Activated B cell treated with CpG ODN at 0.5 μM for 24 hours (primary cell): ENCODE data around the gene DMRT1. TPM values are rescaled to one million over a fixed set of nuclear protein-coding genes. Genes with fewer than 3 reads are reported as not detected.

ENCODE experiments used
- ATAC-seq: fragments of 200-7000 bp; cut with Tn5 transposase; one replicate; pipeline ENCODE4 v1.10.0; 2021; ENCODE audit warnings: low read depth, mild to moderate bottlenecking, moderate library complexity
- CTCF ChIA-PET: fragments of 350-600 bp; sonication (Branson Sonifier 250); formaldehyde crosslinking; loops from one replicate; lab custom pipeline; 2021; ENCODE audit warnings: antibody characterized with exemption; lab: Charles Lee
- POLR2A ChIA-PET: fragments of 350-600 bp; sonication (Branson Sonifier 250); formaldehyde crosslinking; loops from one replicate; lab custom pipeline; 2021; ENCODE audit warnings: antibody characterized with exemption; lab: Charles Lee
- DNase-seq: peaks from one replicate; pipeline ENCODE4 v3.0.0; 2022
- H3K27ac Mint-ChIP-seq: one replicate; pipeline ENCODE4 v1.8.0; 2020; ENCODE audit warnings: mixed read lengths
- H3K27me3 Mint-ChIP-seq: one replicate; pipeline ENCODE4 v1.8.0; 2021; ENCODE audit warnings: mixed read lengths
- H3K36me3 Mint-ChIP-seq: one replicate; pipeline ENCODE4 v1.8.0; 2021; ENCODE audit warnings: low read depth, mixed read lengths
- H3K4me1 Mint-ChIP-seq: one replicate; pipeline ENCODE4 v1.8.0; 2021; ENCODE audit warnings: mixed read lengths
- H3K4me3 Mint-ChIP-seq: one replicate; pipeline ENCODE4 v1.8.0; 2020; ENCODE audit warnings: mild to moderate bottlenecking, mixed read lengths
- H3K9me3 Mint-ChIP-seq: one replicate; pipeline ENCODE4 v1.8.0; 2020; ENCODE audit warnings: mixed read lengths
- CTCF ChIP-seq: fragments of 200-600 bp; IDR thresholded peaks from one replicate; pipeline ENCODE4 v1.8.0; 2022; ENCODE audit warnings: antibody characterized with exemption, mild to moderate bottlenecking
- intact Hi-C: fragments of 100-400 bp; cut with micrococcal nuclease; formaldehyde crosslinking; loops from one replicate; pipeline ENCODE4 v1.15.1; 2024
- total RNA-seq: library from RNA; stranded (reverse); gene quantifications from 2 replicates; pipeline ENCODE4 v1.2.3, GENCODE V29; 2022

The DMRT1 gene
- total RNA-seq, 1 donor from 2014 or later = not detected

- H3K27ac Mint-ChIP-seq = no peak overlapping the region
- no peak for DNase-seq
- no peak for TF ChIP-seq CTCF
- intact Hi-C loops = loop anchor here (5.0 kb wide), 1 partner anchor 126 kb away; the partner anchor contains the start of gene DMRT1
- H3K9me3 Mint-ChIP-seq = peaks cover 3% of the 10 kb centered on the region
- CTCF ChIA-PET = no interaction called here
- no peak overlapping the region for H3K4me3 Mint-ChIP-seq
- peaks cover 55% of the 10 kb centered on the region for H3K27me3 Mint-ChIP-seq
- ATAC-seq = no peak
- peaks cover 8% of the 10 kb centered on the region for H3K4me1 Mint-ChIP-seq
- no peaks in the 10 kb centered on the region for H3K36me3 Mint-ChIP-seq
- POLR2A ChIA-PET = no interaction called here
These were observed 126.6 kb downstream of the DMRT1 start for GRCh38 chr9:967903-968641.

- H3K4me1 Mint-ChIP-seq = peaks cover 10% of the 10 kb centered on the region
- ChIA-PET CTCF (no interaction called here), POLR2A (no interaction called here)
- TF ChIP-seq CTCF = no peak
- intact Hi-C loops = loop anchor here (5.0 kb wide), 1 partner anchor 127 kb away; the partner anchor contains the start of gene DMRT1
- H3K27ac Mint-ChIP-seq = no peak overlapping the region
- peaks cover 3% of the 10 kb centered on the region for H3K9me3 Mint-ChIP-seq
- no peak for ATAC-seq
- DNase-seq = no peak
- H3K27me3 Mint-ChIP-seq = peaks cover 58% of the 10 kb centered on the region
- no peak overlapping the region for H3K4me3 Mint-ChIP-seq
- no peaks in the 10 kb centered on the region for H3K36me3 Mint-ChIP-seq
These were observed 128.0 kb downstream of the DMRT1 start for GRCh38 chr9:969310-970150.

DNA sequence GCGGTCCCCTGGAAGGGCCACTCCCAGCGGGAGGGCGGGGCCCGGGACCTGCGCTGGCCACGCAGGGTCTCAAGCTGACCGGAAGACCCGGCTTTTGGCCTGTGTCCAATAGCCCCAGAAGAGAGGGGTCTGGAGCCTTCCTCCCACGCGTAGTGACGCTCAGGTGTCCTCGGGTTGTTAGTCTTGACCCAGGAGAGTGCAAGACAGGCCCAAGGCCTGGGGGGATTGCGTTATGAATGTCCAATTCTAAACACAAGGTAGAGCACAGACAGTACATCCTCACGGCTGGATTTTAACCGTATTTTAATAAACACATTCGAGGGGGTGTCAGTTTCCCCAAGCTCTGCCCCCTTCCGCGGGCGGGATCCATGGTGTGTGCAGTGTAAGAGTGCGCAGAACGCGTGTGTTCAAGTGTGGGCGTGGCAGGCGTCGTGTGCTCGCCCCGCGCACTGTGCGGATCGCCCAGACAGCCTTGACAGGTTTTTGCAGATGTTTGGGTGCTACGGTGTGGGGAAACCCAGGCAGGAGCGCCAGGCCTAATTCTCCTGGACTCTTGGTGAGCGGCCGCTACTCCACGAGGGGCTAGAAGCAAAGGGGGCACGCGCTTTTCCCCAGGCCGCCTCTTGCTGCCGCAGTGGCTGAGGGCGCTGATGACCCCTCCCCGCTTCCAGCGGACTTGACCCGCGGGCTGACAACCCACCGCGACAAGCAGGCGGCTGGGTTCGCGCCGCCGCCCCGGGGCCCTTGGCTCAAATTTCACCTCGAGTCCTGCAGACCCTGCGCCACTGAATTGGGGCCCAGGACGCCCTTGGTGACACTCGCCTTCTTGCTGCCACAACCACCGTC lies 128.9 kb downstream of the DMRT1 start:
- POLR2A ChIA-PET = no interaction called here
- H3K4me1 Mint-ChIP-seq = peaks cover 10% of the 10 kb centered on the region
- intact Hi-C loops = no loop called here
- DNase-seq (no peak), ATAC-seq (no peak)
- CTCF ChIA-PET = no interaction called here
- H3K4me3 Mint-ChIP-seq = no peak overlapping the region
- H3K9me3 Mint-ChIP-seq = peaks cover 3% of the 10 kb centered on the region
- H3K27ac Mint-ChIP-seq = no peak overlapping the region
- H3K27me3 Mint-ChIP-seq = peaks cover 60% of the 10 kb centered on the region
- H3K36me3 Mint-ChIP-seq = no peaks in the 10 kb centered on the region
- no peak for TF ChIP-seq CTCF

- DNase-seq = no peak
- no peak for TF ChIP-seq CTCF
- Mint-ChIP-seq H3K4me3 (no peak overlapping the region), H3K9me3 (peaks cover 3% of the 10 kb centered on the region), H3K36me3 (no peaks in the 10 kb centered on the region), H3K4me1 (peaks cover 10% of the 10 kb centered on the region), H3K27ac (no peak overlapping the region), H3K27me3 (peaks cover 58% of the 10 kb centered on the region)
- no peak for ATAC-seq
- intact Hi-C loops = loop anchor here (2.0 kb wide), 1 partner anchor 77 kb away; no protein-coding TSS in a partner anchor
- CTCF ChIA-PET = no interaction called here
- POLR2A ChIA-PET = no interaction called here
These were observed 130.5 kb downstream of the DMRT1 start for GRCh38 chr9:971901-972500.
